HG02759 (cell line): ENCODE data around the gene PIGX.
A peak's percentile ranks its signal among the peaks of the same experiment; 100 is the strongest.

Experiments used
- ATAC-seq: cut with Tn5 transposase; IDR thresholded peaks from one replicate; pipeline ENCODE4 v1.9.1; 2021; ENCODE audit warnings: mild to moderate bottlenecking, moderate library complexity; ENCODE audit not compliant: unreplicated experiment

Gene PIGX

DNA sequence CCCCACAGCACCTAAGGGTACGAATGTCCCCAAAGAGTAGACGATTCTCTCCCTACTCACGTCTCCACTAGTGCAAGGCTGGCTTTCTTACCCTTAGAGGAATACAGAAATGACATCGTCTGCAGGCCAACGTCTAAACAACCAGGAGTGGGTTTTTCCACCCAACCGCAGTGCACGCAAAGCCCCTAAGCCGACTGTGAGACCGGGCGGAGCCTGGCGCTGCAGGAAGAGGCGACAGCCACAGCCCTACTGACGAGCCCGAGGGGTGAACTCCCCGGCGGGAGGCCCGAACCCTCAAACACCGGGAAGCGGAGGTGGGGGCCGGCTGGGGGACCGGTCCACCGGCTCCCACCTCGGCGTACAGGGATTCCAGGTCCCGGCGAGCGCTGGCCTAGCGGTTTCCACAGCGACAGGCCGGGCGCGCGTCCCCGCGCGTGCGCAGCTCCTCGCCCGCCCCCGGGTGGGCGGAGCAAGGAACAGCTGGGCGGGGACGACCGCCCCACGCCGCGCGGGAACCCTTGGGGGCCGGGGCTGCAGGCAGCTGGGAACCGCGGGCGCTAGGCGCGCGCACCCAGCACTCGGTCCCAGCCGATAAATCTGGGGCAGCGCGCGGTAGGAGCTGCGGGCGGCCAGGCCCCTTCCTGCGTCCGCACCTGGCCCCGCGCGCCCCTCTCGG, at the start of gene PIGX, which contains the start of gene CEP19:
Gene PIGX (plus strand): TSS at position 540 of the 676 bp plus-strand sequence.
Gene CEP19 (minus strand): TSS at position 413 of the 676 bp plus-strand sequence. CDS start 3,593 bp downstream, outside the sequence.
- peak; percentile 80 for ATAC-seq

GRCh38 chr3:196662711-196663571, 49.2 kb upstream of the PIGX start:
- ATAC-seq, result no peak

DNA sequence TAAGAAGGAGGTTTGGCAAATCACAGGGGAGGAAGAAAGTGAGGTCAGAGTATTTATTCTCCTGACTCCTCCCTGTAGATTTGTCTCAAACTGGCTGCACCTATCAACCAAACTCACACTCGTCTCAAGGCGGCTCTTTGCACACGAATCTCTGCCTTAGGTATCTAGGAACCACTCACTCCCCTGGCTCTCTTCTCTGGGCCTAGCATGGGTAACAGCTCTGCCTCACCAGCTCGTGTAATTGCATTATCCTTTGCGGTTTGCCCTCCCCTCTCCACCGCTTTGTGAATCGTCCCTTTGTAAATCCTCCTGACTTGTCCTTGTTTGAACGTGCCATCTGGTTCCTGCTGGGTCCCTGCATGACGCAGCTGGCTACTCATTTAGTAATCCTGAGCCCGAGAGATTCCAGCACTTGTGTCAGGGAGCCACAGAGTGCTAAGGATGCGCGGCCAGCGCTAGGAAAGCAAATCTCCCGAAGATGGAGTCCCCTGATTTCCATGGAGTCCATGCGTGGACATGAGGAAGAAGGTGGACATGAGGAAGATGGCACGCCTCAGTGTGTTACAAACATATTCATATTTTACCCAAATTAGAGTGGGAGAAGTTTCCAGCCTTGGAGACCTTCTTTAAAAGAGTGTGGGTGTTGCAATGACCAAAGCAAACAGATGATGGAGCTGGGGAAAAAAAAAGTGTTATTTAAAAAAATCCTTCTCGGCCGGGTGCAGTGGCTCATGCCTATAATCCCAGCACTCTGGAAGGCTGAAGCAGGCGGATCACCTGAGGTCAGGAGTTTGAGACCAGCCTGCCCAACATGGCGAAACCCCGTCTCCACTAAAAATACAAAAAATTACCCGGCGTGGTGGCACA, 45.9 kb upstream of the PIGX start:
- no peak for ATAC-seq

DNA sequence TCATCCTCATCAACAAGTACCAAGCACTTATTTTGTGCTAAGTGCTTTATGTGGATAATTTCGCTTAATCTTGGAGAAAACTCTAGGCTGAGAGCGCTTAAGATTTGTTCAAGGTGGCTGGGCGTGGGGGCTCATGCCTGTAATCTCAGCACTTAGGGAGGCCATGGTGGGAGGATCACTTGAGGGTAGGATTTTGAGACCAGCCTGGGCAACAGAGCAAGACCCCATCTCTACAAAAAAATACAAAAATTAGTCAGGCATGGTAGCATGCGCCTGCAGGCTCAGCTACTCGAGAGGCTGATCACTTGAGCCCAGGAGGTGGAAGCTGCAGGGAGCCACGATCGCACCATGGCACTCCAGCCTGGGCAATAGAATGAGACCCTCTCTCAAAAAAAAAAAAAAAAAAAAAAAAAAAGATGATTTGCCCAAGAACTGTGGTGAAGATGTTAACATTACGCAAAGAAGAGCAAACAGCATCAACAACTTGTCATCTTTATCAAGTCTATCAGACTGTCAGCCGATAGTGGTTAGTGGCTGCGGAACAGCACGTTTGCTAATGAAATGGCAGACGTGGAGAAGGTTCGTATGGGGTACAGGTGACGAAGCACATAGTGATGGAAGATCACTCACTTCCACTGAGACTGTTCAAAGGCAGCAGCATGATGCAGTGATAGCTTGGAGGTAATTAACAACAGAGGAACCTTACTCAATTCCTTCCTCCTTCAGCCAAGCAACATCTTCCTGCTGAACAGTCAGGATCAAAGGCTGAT, 44.9 kb upstream of the PIGX start:
- no peak for ATAC-seq

DNA sequence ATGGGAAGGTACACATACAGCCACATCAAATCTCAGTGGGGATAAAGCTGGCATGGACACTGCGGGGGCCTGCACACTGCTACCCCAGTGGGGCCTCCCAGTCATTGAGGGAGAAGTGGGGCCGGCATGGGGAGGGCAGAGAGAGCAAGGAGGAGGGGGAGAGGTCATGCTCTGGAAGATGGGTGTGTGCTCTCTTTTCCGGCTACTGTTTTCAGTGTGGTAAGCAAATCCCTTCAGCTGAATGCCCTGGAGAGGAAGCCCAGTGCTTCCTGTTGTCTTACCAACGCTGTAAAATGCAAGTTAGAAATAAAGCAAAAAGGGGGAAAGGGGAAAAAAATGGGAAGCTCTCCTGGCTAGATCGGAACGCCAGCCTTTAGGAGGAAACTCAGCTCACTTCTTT, 41.8 kb upstream of the PIGX start:
- ATAC-seq, result no peak

DNA sequence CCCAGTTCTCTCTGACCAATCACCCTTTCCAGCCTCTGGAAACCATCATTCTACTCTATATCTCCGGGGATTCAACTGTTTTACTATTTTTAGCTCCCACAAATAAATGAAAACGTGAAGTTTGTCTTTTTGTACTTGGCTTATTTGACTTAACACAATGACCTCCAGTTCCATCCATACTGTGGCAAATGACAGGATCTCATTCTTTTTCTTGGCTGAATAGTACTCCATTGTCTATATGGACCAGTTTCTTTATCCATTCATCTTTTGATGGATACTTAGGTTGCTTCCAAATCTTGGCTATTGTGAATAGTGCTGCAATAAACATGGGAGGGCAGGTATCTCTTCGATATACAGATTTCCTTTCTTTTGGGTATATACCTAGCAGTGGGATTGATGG, 38.5 kb upstream of the PIGX start:
- ATAC-seq, result no peak

DNA sequence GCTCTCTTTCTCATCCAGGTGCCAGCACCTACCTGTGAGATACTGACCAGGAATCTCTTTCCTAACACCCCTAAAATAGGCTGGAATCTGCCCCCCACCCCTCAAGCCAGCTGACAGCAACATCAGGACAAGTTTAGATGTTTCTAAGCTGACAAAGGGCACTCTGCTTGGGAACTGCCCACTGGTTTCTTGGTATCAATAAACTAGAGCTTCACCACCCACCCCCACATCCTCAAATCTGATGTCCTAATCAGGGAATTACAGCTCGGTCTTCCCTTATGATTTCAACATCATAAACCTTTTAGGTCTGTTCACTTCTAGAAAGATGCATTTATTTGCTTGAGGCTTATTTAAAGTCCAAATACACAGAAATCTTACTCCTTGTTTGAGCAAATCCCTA, 34.8 kb upstream of the PIGX start:
- ATAC-seq, result no peak

- no peak for ATAC-seq
These were observed 34.2 kb upstream of the PIGX start for GRCh38 chr3:196677931-196678330.

- ATAC-seq, result peak; percentile 94
These were observed 27.4 kb upstream of the PIGX start for GRCh38 chr3:196684548-196685407.

DNA sequence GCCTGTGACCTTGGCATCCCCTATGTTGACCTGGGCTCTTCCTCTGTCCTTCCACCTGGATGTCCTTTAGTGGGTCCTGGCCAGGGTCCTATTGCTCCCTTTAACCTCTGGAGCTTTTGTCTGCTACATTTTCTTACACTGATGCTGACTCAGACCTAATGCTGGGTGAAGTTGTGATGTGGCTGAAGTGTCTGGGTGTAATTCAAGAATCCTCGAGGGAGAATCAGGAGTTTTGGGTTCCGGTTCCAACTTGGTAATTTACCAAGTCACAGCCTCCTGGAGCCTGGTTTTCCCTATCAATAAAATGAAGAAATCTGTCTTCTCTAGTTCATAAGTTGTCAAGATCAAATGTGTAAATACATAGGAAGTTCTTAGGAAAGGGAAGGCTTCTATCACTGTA, 25.7 kb upstream of the PIGX start:
- no peak for ATAC-seq

DNA sequence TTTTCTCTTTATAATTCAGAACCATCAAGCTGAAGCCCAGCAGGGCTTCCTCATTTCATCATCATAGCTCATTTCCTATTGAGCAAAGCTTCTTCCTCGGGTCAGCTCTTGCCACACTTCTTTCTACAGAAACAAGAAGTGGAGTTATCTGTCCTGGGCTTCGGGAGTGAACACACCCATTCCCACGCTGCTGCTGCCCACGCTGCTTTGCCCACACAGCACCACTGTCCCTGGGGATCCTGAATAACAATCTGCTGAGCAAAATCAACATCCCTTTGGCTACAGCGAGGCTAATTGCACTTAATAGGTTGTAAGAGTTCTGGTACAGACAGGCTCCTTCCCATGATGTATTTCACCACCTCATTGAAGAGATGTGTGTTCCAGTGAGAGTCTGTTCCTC, 23.8 kb upstream of the PIGX start:
- no peak for ATAC-seq

GRCh38 chr3:196689941-196690660, 22.1 kb upstream of the PIGX start:
- no peak for ATAC-seq

- ATAC-seq, result no peak
These were observed 20.8 kb upstream of the PIGX start for GRCh38 chr3:196691386-196691785.

DNA sequence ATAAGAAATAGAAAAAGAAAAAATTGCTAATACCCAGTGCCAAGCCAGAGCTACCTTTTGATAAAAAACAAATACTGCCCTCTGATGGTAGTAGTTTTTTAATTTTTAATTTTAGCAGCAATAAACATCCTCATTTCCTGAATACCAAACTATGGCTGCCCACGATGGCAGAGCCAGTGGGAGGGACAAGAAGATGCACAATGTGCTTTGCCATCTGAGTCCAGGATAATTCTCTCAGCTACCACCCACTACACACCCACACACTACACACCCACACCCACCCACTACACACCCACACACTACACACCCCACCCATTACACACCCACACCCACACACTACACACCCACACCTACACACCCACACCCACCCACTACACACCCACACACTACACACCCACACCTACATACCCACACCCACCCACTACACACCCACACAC, 18.0 kb upstream of the PIGX start:
- no peak for ATAC-seq

DNA sequence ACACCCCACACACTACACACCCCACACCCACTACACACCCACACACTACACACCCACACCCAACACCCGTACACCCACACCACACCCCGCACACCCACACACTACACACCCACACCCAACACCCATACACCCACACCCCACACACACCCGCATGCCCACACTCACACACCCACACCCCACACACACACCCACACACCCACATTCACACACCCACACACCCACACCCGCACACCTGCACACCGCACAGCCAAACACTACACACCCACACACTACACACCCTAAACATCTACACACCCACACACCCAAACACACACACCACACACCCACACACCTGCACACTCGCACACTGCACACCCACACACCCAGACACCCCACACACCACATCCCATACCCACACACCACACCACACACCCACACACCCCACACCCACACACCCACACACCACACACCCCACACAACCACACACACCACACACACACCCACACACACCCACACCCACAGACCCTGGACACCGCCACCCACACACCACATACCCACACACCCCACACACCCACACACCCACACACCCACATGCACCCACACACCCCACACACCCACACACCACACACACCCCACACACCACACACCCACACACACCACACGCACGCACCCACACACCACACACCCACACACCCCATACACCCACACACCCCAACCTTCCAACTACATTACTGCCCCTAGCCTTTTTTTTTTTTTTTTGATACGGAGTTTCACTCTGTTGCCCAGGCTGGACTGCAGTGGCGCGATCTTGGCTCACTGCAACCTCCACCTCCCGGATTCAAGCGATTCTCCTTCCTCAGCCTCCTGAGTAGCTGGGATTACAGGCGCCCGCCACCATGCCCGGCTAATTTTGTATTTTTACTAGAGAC, 17.0 kb upstream of the PIGX start:
- ATAC-seq, result no peak

- ATAC-seq, result no peak
These were observed 16.3 kb upstream of the PIGX start for GRCh38 chr3:196695849-196696226.

DNA sequence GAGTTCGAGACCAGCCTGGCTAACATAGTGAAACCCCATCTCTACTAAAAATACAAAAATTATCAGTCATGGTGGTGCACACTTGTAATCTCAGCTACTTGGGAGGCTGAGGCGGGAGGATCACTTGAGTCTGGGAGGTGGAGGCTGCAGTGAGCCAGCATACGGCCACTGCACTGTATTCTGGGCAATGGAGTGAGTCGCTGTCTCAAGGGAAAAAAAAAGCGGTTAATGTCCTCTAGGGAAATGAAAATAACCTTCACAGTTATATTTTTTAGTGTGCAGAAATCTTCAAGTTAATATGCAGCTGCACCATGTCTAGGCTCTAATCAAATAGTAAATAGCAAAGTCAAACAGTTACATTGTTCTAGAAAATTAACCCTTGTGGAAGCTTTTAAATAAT, 14.9 kb upstream of the PIGX start:
- no peak for ATAC-seq

DNA sequence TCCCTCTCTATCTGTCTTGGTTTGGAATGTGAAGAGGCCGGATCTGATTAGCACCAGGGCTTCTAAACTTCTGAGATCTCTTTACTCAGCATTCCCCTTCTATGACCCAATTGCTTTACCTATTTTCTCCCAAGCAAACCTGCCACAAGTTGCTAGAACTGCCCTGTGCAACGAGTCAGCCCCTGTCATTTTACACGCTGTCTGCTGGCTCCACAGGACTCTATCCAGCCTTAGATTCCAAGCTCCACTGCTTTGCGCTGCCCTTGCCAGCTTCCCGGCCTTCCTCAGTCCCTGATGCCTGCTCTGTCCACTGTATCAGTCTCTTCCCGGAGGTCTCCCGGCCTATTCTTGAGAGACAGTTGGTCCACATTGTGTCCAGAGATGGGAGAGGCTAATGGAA, 12.4 kb upstream of the PIGX start:
- ATAC-seq, result no peak
